Activated CD8-positive, alpha-beta T cell treated with anti-CD3 and anti-CD28 coated beads for 36 hours (primary cell): ENCODE data around the gene FOXJ2. TPM values are rescaled to one million over a fixed set of nuclear protein-coding genes. Genes with fewer than 3 reads are reported as not detected.

Source experiments
- ATAC-seq: fragments of 200-7000 bp; cut with Tn5 transposase; one replicate; pipeline ENCODE4 v1.10.0; 2021; ENCODE audit warnings: mild to moderate bottlenecking, moderate library complexity
- CTCF ChIA-PET: fragments of 350-600 bp; sonication (Branson Sonifier 250); formaldehyde crosslinking; loops from one replicate; lab custom pipeline; 2021; ENCODE audit warnings: antibody characterized with exemption; lab: Charles Lee
- POLR2A ChIA-PET: fragments of 350-600 bp; sonication (Branson Sonifier 250); formaldehyde crosslinking; loops from one replicate; lab custom pipeline; 2021; ENCODE audit warnings: antibody characterized with exemption; lab: Charles Lee
- DNase-seq: peaks from one replicate; pipeline ENCODE4 v3.0.0-alpha.2; 2020
- H3K27ac Mint-ChIP-seq: one replicate; pipeline ENCODE4 v1.8.0; 2021; ENCODE audit warnings: mild to moderate bottlenecking, mixed read lengths
- H3K27me3 Mint-ChIP-seq: one replicate; pipeline ENCODE4 v1.8.0; 2021; ENCODE audit warnings: mixed read lengths
- H3K36me3 Mint-ChIP-seq: one replicate; pipeline ENCODE4 v1.8.0; 2021; ENCODE audit warnings: low read depth, mixed read lengths
- H3K4me1 Mint-ChIP-seq: one replicate; pipeline ENCODE4 v1.8.0; 2021; ENCODE audit warnings: low read depth, mixed read lengths
- H3K4me3 Mint-ChIP-seq: one replicate; pipeline ENCODE4 v1.8.0; 2021; ENCODE audit warnings: mild to moderate bottlenecking, moderate library complexity, mixed read lengths
- H3K9me3 Mint-ChIP-seq: one replicate; pipeline ENCODE4 v1.8.0; 2021; ENCODE audit warnings: mixed read lengths
- intact Hi-C: fragments of 100-400 bp; cut with micrococcal nuclease; formaldehyde crosslinking; loops from one replicate; pipeline ENCODE4 v1.10.0; 2022
- total RNA-seq, 2 experiments: library from RNA; stranded (reverse); gene quantifications; one replicate each; pipeline ENCODE4 v1.2.3, GENCODE V29; 2021
- TF ChIP-seq, protein P1 (sequence below): fragments of 200-600 bp; IDR thresholded peaks from one replicate; pipeline ENCODE4 v1.8.0; 2022; ENCODE audit warnings: antibody characterized with exemption, mild to moderate bottlenecking

Gene FOXJ2
- total RNA-seq, 2 experiments from 2014 or later = 11.1 to 12.8 TPM

DNA sequence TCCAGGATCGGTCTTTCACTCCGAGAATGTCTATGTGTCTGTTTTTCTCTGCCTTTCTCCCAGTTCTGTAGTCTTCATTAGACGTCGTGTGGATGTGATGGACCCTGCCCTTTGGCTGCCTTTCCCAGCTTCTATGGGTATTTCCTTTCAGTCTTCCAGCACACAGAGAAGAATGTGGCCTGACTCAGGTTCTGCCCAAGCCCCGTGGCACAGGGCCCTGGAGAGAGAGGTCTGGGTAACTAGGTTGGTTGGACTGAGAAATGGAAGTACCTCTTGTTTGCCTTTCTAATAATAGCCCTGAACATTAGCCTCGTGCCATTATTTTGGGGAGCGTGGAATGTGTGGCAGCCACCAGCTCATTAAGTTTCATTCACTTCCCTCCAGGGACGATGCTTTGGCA lies 3.8 kb downstream of the FOXJ2 start:
- TF ChIP-seq, protein P1, sequence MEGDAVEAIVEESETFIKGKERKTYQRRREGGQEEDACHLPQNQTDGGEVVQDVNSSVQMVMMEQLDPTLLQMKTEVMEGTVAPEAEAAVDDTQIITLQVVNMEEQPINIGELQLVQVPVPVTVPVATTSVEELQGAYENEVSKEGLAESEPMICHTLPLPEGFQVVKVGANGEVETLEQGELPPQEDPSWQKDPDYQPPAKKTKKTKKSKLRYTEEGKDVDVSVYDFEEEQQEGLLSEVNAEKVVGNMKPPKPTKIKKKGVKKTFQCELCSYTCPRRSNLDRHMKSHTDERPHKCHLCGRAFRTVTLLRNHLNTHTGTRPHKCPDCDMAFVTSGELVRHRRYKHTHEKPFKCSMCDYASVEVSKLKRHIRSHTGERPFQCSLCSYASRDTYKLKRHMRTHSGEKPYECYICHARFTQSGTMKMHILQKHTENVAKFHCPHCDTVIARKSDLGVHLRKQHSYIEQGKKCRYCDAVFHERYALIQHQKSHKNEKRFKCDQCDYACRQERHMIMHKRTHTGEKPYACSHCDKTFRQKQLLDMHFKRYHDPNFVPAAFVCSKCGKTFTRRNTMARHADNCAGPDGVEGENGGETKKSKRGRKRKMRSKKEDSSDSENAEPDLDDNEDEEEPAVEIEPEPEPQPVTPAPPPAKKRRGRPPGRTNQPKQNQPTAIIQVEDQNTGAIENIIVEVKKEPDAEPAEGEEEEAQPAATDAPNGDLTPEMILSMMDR = no peak
- H3K4me1 Mint-ChIP-seq = peaks cover 62% of the 10 kb centered on the region
- CTCF ChIA-PET = interaction anchor here (1.0 to 2.7 kb wide), 4 partner anchors 8 to 196 kb away, joined by 3 to 8 read pairs (median 6); no protein-coding TSS in a partner anchor
- H3K4me3 Mint-ChIP-seq = no peak overlapping the region
- DNase-seq (no peak), ATAC-seq (no peak)
- H3K9me3 Mint-ChIP-seq = no peaks in the 10 kb centered on the region
- H3K27me3 Mint-ChIP-seq = no peaks in the 10 kb centered on the region
- intact Hi-C loops = no loop called here
- H3K27ac Mint-ChIP-seq = no peak overlapping the region
- POLR2A ChIA-PET = interaction anchor here (0.7 to 1.6 kb wide), 3 partner anchors 9 to 45 kb away, joined by 3 to 4 read pairs (median 4); no protein-coding TSS in a partner anchor
- H3K36me3 Mint-ChIP-seq = peaks cover 8% of the 10 kb centered on the region

DNA sequence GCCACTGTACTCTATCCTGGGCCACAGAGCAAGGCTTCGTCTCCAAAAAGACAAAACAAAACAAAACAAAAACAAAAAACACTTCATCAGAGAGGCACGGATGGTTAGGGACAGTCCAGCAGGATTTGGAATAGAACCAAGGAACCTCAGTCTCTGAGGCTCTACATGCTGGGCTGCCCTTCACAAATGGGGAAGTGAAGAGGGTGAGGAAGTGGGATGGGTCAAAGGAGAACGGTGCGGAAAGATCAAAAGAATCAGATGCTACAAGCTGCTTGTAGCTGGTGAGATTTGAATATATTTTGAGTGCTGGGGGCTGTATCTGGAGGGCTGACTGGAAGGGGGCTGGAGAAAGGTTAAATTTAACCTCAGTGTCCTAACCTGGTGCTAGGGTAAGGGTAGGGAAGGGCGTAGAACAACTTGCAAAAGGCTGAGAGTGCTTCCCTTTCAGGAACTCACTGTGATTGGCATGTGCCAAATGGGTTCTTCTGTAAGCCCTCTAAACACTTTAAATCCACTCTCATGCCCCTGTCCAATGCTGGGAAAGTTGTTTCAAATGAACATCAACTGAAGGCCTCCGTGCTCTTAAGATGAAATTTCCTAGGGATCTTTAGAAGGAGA lies 4.6 kb downstream of the FOXJ2 start:
- ATAC-seq (no peak), DNase-seq (no peak)
- Mint-ChIP-seq H3K4me1 (peaks cover 58% of the 10 kb centered on the region), H3K9me3 (no peaks in the 10 kb centered on the region), H3K27me3 (no peaks in the 10 kb centered on the region), H3K27ac (peak overlapping the region; percentile 59), H3K36me3 (peaks cover 8% of the 10 kb centered on the region), H3K4me3 (peak overlapping the region; percentile 13)
- CTCF ChIA-PET = interaction anchor here (1.6 to 2.8 kb wide), 4 partner anchors 8 to 41 kb away, joined by 4 to 19 read pairs (median 10); no protein-coding TSS in a partner anchor
- POLR2A ChIA-PET = interaction anchor here (1.2 to 2.0 kb wide), 3 partner anchors 41 to 101 kb away, joined by 3 to 5 read pairs (median 4); partner anchors contain the start of gene SLC2A3
- intact Hi-C loops = no loop called here
- TF ChIP-seq, protein P1 = no peak

DNA sequence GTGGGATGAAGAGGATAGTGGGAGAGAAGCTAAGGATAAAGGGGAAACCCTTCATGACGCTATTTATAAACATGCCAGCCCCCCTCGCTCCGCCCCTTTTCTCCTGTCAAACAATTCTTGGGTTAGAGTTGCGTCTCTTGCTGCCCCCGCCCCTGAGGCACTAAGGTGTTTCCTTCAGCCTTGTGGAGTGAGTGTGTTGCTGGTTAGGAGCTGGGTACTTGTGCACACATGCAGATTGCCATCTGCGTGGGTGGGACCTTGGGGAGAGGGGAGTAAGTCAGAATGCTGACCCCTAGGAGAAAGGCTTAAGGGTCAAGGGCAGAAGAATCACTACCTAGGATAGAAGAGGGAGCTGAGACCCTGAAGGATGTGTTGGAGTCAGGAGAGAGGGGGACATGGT lies 5.4 kb downstream of the FOXJ2 start:
- intact Hi-C loops = no loop called here
- peaks cover 58% of the 10 kb centered on the region for H3K4me1 Mint-ChIP-seq
- ChIA-PET CTCF (interaction anchor here (0.6 to 2.8 kb wide), 6 partner anchors 8 to 105 kb away, joined by 3 to 19 read pairs (median 5); no protein-coding TSS in a partner anchor), POLR2A (interaction anchor here (1.0 to 2.0 kb wide), 3 partner anchors 23 to 102 kb away, joined by 3 to 5 read pairs (median 3); partner anchors contain the start of gene SLC2A3)
- ATAC-seq (peak; percentile 24), DNase-seq (peak; percentile 56)
- TF ChIP-seq, protein P1 = no peak
- no peaks in the 10 kb centered on the region for H3K9me3 Mint-ChIP-seq
- peak overlapping the region; percentile 64 for H3K4me3 Mint-ChIP-seq
- H3K36me3 Mint-ChIP-seq = peaks cover 8% of the 10 kb centered on the region
- no peaks in the 10 kb centered on the region for H3K27me3 Mint-ChIP-seq
- H3K27ac Mint-ChIP-seq = peak overlapping the region; percentile 1

DNA sequence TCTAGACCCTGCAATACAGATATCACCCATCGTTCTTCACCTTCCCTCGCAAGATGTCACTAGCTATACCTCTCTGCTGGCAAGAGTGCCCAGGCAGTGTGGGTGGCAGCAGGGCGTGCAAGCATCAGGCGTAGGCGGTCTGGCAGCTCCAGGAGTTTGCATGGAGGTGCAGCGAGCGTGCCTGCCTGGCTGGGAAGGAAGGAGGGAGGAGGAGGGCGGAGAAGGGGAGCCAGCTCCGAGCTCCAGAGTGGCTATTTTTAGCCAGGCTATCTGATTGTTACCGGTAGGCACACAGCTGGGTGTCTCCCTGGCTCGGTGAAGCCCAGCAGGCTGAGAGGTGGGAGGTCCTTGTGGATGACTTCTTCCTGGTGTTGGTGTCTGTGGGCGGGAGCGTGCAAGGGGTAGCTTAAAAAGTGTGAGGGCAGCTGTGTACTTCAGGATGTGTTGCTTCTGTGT lies 6.2 kb downstream of the FOXJ2 start:
- peak; percentile 67 for DNase-seq
- H3K36me3 Mint-ChIP-seq = peaks cover 7% of the 10 kb centered on the region
- TF ChIP-seq, protein P1 = no peak
- CTCF ChIA-PET = interaction anchor here (0.6 to 2.8 kb wide), 6 partner anchors 8 to 106 kb away, joined by 3 to 19 read pairs (median 5); no protein-coding TSS in a partner anchor
- ATAC-seq = peak; percentile 74
- H3K27ac Mint-ChIP-seq = peak overlapping the region; percentile 50
- no peaks in the 10 kb centered on the region for H3K9me3 Mint-ChIP-seq
- H3K4me1 Mint-ChIP-seq = peaks cover 56% of the 10 kb centered on the region
- POLR2A ChIA-PET = interaction anchor here (0.6 to 2.0 kb wide), 6 partner anchors 11 to 103 kb away, joined by 3 to 5 read pairs (median 3); partner anchors contain the start of gene SLC2A3
- intact Hi-C loops = no loop called here
- no peaks in the 10 kb centered on the region for H3K27me3 Mint-ChIP-seq
- H3K4me3 Mint-ChIP-seq = peak overlapping the region; percentile 64
